HepG2 (cell line): ENCODE results near the gene RNF213. TPM values are rescaled to one million over a fixed set of nuclear protein-coding genes. Genes with fewer than 3 reads are reported as not detected.
A peak's percentile ranks its signal among the peaks of the same experiment; 100 is the strongest.

ENCODE experiments used
- HOXA3 ChIP-seq: sonication (generic); formaldehyde crosslinking; IDR thresholded peaks from 2 replicates; pipeline ENCODE4 v1.5.0; 2020; ENCODE audit warnings: missing genetic modification reagents
- ISL2 ChIP-seq: sonication (generic); formaldehyde crosslinking; IDR thresholded peaks from 2 replicates; pipeline ENCODE4 v1.5.0; 2020; ENCODE audit warnings: missing genetic modification reagents
- MED1 ChIP-seq: sonication (generic); formaldehyde crosslinking; IDR thresholded peaks from 2 replicates; pipeline ENCODE4 v1.4.0; 2020; ENCODE audit warnings: missing genetic modification reagents
- MZF1 ChIP-seq: sonication (generic); formaldehyde crosslinking; IDR thresholded peaks from 2 replicates; pipeline ENCODE4 v1.8.1; 2023; ENCODE audit warnings: mild to moderate bottlenecking, missing genetic modification reagents, borderline replicate concordance
- PHF21A ChIP-seq: sonication (generic); formaldehyde crosslinking; IDR thresholded peaks from 2 replicates; pipeline ENCODE4 v1.5.0; 2020; ENCODE audit warnings: mild to moderate bottlenecking, missing genetic modification reagents
- REL ChIP-seq: sonication (generic); formaldehyde crosslinking; conservative IDR thresholded peaks from 2 replicates; pipeline ENCODE4 v1.8.0; 2022; ENCODE audit warnings: mild to moderate bottlenecking, missing genetic modification reagents, moderate library complexity
- TARDBP ChIP-seq: sonication (generic); formaldehyde crosslinking; IDR thresholded peaks from 2 replicates; pipeline ENCODE4 v1.8.0; 2022; ENCODE audit warnings: mild to moderate bottlenecking, missing genetic modification reagents
- TBX2 ChIP-seq: sonication (generic); formaldehyde crosslinking; IDR thresholded peaks from 2 replicates; pipeline ENCODE4 v1.5.0; 2020; ENCODE audit warnings: missing genetic modification reagents, mild to moderate bottlenecking, borderline replicate concordance
- U2AF2 ChIP-seq: fragments of 200-400 bp; formaldehyde crosslinking; IDR thresholded peaks from 2 replicates; pipeline ENCODE4 v1.6.1; 2017; ENCODE audit warnings: low read depth, mild to moderate bottlenecking, low read length
- ZFX ChIP-seq: sonication (generic); formaldehyde crosslinking; IDR thresholded peaks from 2 replicates; pipeline ENCODE4 v1.4.0; 2020; ENCODE audit warnings: mild to moderate bottlenecking, low read depth, missing genetic modification reagents, moderate library complexity
- ZNF205 ChIP-seq: IDR thresholded peaks from 2 replicates; pipeline ENCODE4 v1.6.1; 2018; ENCODE audit warnings: missing biosample characterization, missing genetic modification reagents
- ZNF329 ChIP-seq: sonication (generic); formaldehyde crosslinking; IDR thresholded peaks from 2 replicates; pipeline ENCODE4 v1.9.0; 2021; ENCODE audit warnings: low read depth, mild to moderate bottlenecking, missing genetic modification reagents
- ZNF451 ChIP-seq: sonication (generic); formaldehyde crosslinking; IDR thresholded peaks from 2 replicates; pipeline ENCODE4 v1.5.0; 2020; ENCODE audit warnings: mild to moderate bottlenecking, missing genetic modification reagents
- polyA plus RNA-seq, 8 experiments: library from polyadenylated mRNA; depleted of rRNA in 3 of 8; stranded (reverse) in 7 of 8; unstranded in 1 of 8; fragments of >200 nt; fragmentation: Illumina TruSeq in 4 of 8; extraction: Trizol in 4 of 8; gene quantifications; 2 replicates each; pipeline versions ENCODE4 v1.2.1 to v1.2.3, GENCODE V29; 2011 to 2016; ENCODE audit warnings: low read depth in 4 of 8, missing spikeins in 1 of 8, mixed read lengths in 1 of 8; ENCODE audit not compliant: insufficient read depth in 1 of 8
- total RNA-seq, 5 experiments: library from RNA; depleted of rRNA; stranded (reverse); fragments of >200 nt; fragmentation: Illumina TruSeq; extraction: Trizol; gene quantifications; 2 replicates each; pipeline ENCODE4 v1.2.3, GENCODE V29; 2016; ENCODE audit warnings: low read depth in 1 of 5
- TF ChIP-seq, protein P1 (sequence below): sonication (generic); formaldehyde crosslinking; conservative IDR thresholded peaks from 2 replicates; pipeline ENCODE4 v1.8.1; 2023; ENCODE audit warnings: missing genetic modification reagents
- TF ChIP-seq, protein P2 (sequence below): sonication (generic); formaldehyde crosslinking; IDR thresholded peaks from 2 replicates; pipeline ENCODE4 v1.4.0; 2020; ENCODE audit warnings: missing genetic modification reagents
- TF ChIP-seq, protein P3 (sequence below): sonication (generic); formaldehyde crosslinking; conservative IDR thresholded peaks from 2 replicates; pipeline ENCODE4 v1.4.0; 2020; ENCODE audit warnings: mild to moderate bottlenecking, missing genetic modification reagents, moderate library complexity
- TF ChIP-seq, protein P4 (sequence below): sonication (generic); formaldehyde crosslinking; IDR thresholded peaks from 2 replicates; pipeline ENCODE4 v1.5.0; 2020; ENCODE audit warnings: mild to moderate bottlenecking, missing genetic modification reagents
- TF ChIP-seq, protein P5 (sequence below): fragments of 450-650 bp; IDR thresholded peaks from 2 replicates; pipeline ENCODE4 v1.6.1; 2016

Gene RNF213
- total and polyA plus RNA-seq, 2 of the 13 experiments (the other 11 are each of a cell fraction or from before 2014, with no cell fraction given): 38.6 to 38.7 TPM

DNA sequence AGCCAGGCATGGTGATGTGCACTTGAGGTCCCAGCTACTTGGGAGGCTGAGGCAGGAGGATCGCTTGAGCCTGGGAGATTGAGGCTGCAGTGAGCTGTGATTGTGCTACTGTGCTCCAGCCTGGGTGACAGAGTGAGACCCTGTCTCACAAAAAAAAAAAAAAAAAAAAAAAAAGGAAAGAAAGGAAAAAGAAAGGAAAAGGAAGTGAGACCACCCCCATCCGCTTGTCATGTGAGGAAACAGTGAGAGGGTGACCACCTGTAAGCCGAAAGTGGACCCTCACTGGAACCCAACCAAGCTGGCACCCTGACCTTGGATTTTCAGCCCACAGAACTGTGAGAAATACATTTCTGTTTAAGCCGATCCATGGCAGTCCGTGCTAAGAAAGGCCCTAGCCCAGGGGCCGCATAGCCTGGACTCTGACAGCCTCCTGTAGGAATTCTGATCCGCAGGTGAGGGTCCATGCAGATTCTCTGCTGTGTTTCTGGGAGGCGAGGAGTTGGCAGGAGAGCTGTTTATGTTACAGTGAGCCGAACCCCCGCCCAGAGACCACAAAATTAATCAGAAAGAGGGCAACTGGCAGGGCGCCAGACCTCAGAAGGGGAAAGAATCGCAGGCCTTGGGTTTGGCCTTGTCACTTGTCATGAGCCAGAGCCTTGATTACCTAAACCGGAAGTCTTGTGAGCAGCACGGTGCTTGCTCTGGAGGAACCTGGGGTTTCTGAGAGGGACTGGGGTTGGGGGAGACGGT is 41.5 kb upstream of the RNF213 start (continued):
- TF ChIP-seq, protein P1, sequence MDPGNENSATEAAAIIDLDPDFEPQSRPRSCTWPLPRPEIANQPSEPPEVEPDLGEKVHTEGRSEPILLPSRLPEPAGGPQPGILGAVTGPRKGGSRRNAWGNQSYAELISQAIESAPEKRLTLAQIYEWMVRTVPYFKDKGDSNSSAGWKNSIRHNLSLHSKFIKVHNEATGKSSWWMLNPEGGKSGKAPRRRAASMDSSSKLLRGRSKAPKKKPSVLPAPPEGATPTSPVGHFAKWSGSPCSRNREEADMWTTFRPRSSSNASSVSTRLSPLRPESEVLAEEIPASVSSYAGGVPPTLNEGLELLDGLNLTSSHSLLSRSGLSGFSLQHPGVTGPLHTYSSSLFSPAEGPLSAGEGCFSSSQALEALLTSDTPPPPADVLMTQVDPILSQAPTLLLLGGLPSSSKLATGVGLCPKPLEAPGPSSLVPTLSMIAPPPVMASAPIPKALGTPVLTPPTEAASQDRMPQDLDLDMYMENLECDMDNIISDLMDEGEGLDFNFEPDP (CRISPR knock-in tag): 0 out of 2 replicates have a peak, but pooled peaks have one; percentile 43
- TF ChIP-seq ZNF451: no peak
- TF ChIP-seq, protein P2, sequence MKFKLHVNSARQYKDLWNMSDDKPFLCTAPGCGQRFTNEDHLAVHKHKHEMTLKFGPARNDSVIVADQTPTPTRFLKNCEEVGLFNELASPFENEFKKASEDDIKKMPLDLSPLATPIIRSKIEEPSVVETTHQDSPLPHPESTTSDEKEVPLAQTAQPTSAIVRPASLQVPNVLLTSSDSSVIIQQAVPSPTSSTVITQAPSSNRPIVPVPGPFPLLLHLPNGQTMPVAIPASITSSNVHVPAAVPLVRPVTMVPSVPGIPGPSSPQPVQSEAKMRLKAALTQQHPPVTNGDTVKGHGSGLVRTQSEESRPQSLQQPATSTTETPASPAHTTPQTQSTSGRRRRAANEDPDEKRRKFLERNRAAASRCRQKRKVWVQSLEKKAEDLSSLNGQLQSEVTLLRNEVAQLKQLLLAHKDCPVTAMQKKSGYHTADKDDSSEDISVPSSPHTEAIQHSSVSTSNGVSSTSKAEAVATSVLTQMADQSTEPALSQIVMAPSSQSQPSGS (CRISPR knock-in tag): no peak
- no peak for TF ChIP-seq TBX2 (CRISPR knock-in tag)
- TF ChIP-seq U2AF2: 0 out of 2 replicates have a peak, but pooled peaks have one; percentile 35
- no peak for TF ChIP-seq ZNF329 (CRISPR knock-in tag)
- TF ChIP-seq ZNF205: no peak
- TF ChIP-seq MZF1 (CRISPR knock-in tag): no peak
- TF ChIP-seq, protein P3, sequence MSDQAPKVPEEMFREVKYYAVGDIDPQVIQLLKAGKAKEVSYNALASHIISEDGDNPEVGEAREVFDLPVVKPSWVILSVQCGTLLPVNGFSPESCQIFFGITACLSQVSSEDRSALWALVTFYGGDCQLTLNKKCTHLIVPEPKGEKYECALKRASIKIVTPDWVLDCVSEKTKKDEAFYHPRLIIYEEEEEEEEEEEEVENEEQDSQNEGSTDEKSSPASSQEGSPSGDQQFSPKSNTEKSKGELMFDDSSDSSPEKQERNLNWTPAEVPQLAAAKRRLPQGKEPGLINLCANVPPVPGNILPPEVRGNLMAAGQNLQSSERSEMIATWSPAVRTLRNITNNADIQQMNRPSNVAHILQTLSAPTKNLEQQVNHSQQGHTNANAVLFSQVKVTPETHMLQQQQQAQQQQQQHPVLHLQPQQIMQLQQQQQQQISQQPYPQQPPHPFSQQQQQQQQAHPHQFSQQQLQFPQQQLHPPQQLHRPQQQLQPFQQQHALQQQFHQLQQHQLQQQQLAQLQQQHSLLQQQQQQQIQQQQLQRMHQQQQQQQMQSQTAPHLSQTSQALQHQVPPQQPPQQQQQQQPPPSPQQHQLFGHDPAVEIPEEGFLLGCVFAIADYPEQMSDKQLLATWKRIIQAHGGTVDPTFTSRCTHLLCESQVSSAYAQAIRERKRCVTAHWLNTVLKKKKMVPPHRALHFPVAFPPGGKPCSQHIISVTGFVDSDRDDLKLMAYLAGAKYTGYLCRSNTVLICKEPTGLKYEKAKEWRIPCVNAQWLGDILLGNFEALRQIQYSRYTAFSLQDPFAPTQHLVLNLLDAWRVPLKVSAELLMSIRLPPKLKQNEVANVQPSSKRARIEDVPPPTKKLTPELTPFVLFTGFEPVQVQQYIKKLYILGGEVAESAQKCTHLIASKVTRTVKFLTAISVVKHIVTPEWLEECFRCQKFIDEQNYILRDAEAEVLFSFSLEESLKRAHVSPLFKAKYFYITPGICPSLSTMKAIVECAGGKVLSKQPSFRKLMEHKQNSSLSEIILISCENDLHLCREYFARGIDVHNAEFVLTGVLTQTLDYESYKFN (CRISPR knock-in tag): 0 out of 2 replicates have a peak, but pooled peaks have one; percentile 5
- no peak for TF ChIP-seq ISL2
- TF ChIP-seq, protein P4, sequence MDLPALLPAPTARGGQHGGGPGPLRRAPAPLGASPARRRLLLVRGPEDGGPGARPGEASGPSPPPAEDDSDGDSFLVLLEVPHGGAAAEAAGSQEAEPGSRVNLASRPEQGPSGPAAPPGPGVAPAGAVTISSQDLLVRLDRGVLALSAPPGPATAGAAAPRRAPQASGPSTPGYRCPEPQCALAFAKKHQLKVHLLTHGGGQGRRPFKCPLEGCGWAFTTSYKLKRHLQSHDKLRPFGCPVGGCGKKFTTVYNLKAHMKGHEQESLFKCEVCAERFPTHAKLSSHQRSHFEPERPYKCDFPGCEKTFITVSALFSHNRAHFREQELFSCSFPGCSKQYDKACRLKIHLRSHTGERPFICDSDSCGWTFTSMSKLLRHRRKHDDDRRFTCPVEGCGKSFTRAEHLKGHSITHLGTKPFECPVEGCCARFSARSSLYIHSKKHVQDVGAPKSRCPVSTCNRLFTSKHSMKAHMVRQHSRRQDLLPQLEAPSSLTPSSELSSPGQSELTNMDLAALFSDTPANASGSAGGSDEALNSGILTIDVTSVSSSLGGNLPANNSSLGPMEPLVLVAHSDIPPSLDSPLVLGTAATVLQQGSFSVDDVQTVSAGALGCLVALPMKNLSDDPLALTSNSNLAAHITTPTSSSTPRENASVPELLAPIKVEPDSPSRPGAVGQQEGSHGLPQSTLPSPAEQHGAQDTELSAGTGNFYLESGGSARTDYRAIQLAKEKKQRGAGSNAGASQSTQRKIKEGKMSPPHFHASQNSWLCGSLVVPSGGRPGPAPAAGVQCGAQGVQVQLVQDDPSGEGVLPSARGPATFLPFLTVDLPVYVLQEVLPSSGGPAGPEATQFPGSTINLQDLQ (CRISPR knock-in tag): no peak
- 0 out of 2 replicates have a peak, but pooled peaks have one; percentile 34 for TF ChIP-seq MED1
- TF ChIP-seq PHF21A: 0 out of 2 replicates have a peak, but pooled peaks have one; percentile 33
- TF ChIP-seq ZFX: peak; percentile 67
- no peak for TF ChIP-seq REL (CRISPR knock-in tag)
- TF ChIP-seq, protein P5, sequence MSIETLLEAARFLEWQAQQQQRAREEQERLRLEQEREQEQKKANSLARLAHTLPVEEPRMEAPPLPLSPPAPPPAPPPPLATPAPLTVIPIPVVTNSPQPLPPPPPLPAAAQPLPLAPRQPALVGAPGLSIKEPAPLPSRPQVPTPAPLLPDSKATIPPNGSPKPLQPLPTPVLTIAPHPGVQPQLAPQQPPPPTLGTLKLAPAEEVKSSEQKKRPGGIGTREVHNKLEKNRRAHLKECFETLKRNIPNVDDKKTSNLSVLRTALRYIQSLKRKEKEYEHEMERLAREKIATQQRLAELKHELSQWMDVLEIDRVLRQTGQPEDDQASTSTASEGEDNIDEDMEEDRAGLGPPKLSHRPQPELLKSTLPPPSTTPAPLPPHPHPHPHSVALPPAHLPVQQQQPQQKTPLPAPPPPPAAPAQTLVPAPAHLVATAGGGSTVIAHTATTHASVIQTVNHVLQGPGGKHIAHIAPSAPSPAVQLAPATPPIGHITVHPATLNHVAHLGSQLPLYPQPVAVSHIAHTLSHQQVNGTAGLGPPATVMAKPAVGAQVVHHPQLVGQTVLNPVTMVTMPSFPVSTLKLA: no peak
- TF ChIP-seq TARDBP (CRISPR knock-in tag): 0 out of 2 replicates have a peak, but pooled peaks have one; percentile 24
- TF ChIP-seq HOXA3: no peak; the same call in 1 of the 2 replicates
